Bone marrow (tissue), 2 donors: Measurements from ENCODE around the gene FCRL3.
A peak's percentile ranks its signal among the peaks of the same experiment; 100 is the strongest.

Experiments
- DNase-seq, 2 donors: peaks; one replicate each; lab custom pipeline; 2025; lab: John Stamatoyannopoulos, UW

FCRL3 gene

GRCh38 chr1:157678721-157679120, 21.8 kb downstream of the FCRL3 start:
- DNase-seq, result no peak

DNA sequence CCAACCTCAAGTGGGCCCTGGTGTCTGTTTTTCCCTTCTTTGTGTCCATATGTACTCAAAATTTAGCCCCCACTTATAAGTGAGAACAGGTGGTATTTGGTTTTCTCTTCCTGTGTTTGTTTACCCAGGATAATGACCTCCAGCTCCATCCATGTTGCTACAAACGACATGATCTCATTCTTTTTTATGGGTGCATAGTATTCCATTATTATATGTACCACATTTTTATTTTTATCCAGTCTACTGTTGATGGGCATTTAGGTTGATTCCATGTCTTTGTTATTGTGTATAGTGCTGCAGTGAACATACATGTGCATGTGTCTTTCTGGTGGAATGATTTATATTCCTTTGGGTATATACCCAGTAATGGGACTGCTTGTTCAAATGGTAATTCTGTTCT, 27.6 kb downstream of the FCRL3 start:
- DNase-seq, result no peak

DNA sequence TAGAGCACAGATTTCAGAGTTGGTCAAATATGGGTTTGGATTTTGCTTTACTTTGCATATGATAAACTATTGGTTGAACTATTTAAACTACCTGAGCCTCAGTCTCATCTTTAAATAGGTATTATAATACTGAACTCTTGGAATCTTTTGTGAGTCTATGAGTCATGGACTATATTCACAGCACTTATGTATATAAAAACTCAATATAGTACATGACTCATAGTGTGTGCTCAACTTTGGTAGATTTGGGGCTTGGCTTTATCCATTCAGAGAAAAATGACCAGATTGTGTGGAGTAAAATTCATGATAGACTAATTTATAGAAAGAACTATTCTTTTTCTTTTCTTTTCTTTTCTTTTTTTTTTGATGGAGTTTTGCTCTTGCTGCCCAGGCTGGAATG, 28.7 kb downstream of the FCRL3 start:
- DNase-seq, result no peak

- DNase-seq, result no peak
These were observed 40.9 kb downstream of the FCRL3 start for GRCh38 chr1:157659576-157660247.

- no peak for DNase-seq
These were observed 42.0 kb downstream of the FCRL3 start for GRCh38 chr1:157658571-157658970.

- no peak for DNase-seq
These were observed 47.1 kb downstream of the FCRL3 start for GRCh38 chr1:157653494-157653873.

- DNase-seq, result peak in 1 of 2 donors; percentile 70
These were observed 47.6 kb downstream of the FCRL3 start for GRCh38 chr1:157652859-157653493.

GRCh38 chr1:157648317-157648716, 52.3 kb downstream of the FCRL3 start:
- DNase-seq, result no peak

DNA sequence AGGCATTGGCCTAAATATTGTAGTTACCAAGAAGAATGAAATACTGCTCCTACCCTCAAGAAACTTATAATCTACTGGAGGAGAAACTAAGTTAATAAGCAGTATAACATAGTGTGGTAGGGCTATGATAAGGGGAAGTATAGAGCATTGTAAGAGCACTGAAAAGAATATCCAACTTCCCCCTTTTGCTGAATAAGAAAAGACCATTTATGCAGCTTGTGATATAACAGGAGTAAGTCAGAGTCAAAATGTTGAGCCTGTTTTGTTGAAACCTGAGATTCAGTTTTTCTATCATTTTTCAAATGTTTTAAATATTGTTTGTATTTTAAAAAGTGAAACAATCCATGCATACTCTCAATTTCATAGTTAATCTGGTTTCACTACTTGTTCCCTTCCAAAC, 54.4 kb downstream of the FCRL3 start:
- DNase-seq, result no peak

- no peak for DNase-seq
These were observed 59.4 kb downstream of the FCRL3 start for GRCh38 chr1:157641177-157641576.

- no peak for DNase-seq
These were observed 60.8 kb downstream of the FCRL3 start for GRCh38 chr1:157639800-157640199.

GRCh38 chr1:157628773-157629172, 71.8 kb downstream of the FCRL3 start:
- no peak for DNase-seq
